Spleen (tissue), 7 donors: Measurements from ENCODE around the gene IGF2R.

ENCODE experiments used
- POLR2A ChIP-seq, 3 donors: fragments of 450-650 bp; IDR thresholded peaks; one replicate each; pipeline ENCODE4 v1.5.1; 2017; ENCODE audit warnings: antibody characterized with exemption in 3 of 3, mild to moderate bottlenecking in 1 of 3
- POLR2AphosphoS5 ChIP-seq, 3 donors: sonication (generic); formaldehyde crosslinking; IDR thresholded peaks; one replicate each; pipeline ENCODE4 v1.5.1; 2017; ENCODE audit warnings: antibody characterized with exemption in 3 of 3
- TF ChIP-seq, protein P1 (sequence below), 11 experiments: fragments of 200-600 bp in 7 of 11; fragments of 450-650 bp in 4 of 11; sonication (generic) in 4 of 11; IDR thresholded peaks in 8 of 11; conservative IDR thresholded peaks in 3 of 11; 1 replicate in 7 of 11; 2 replicates in 4 of 11; pipeline versions ENCODE4 v1.4.0 to v1.8.0; 2016 to 2021; ENCODE audit warnings: antibody characterized with exemption in 11 of 11, inconsistent platforms in 4 of 11, mild to moderate bottlenecking in 1 of 11
- donor health status: DM: no; HTN: no; CAD: no; lungs with moderate emphysema.
- donor health status: DM: no; HTN: no; CAD: no.
- donor health status: DM: no; HTN: no; CAD: no.

DNA sequence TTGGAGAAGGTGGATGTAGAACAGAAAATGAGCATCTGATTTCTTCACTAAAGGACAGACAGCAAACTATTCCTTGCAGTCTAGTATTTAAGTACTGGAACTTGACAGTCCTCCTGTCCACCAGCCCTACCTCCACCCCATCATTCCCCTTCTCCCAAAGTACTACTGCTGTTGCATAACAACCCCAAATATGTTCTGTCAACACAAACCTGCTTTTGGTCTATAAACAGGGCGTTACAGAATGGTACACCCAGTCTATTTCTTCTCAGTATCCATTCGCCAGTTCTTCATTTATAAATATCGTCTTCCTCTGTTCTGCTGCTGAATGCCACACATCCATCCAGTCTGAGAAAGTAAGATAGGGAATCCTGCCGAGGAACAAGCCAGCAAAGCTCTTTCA lies 125.1 kb downstream of the IGF2R start:
- TF ChIP-seq, protein P1, sequence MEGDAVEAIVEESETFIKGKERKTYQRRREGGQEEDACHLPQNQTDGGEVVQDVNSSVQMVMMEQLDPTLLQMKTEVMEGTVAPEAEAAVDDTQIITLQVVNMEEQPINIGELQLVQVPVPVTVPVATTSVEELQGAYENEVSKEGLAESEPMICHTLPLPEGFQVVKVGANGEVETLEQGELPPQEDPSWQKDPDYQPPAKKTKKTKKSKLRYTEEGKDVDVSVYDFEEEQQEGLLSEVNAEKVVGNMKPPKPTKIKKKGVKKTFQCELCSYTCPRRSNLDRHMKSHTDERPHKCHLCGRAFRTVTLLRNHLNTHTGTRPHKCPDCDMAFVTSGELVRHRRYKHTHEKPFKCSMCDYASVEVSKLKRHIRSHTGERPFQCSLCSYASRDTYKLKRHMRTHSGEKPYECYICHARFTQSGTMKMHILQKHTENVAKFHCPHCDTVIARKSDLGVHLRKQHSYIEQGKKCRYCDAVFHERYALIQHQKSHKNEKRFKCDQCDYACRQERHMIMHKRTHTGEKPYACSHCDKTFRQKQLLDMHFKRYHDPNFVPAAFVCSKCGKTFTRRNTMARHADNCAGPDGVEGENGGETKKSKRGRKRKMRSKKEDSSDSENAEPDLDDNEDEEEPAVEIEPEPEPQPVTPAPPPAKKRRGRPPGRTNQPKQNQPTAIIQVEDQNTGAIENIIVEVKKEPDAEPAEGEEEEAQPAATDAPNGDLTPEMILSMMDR (IDR thresholded peaks at IDR 0.05 in 8 of 11, conservative IDR thresholded peaks at IDR 0.05 in 3 of 11): no peak
- TF ChIP-seq POLR2A (IDR thresholded peaks at IDR 0.05) (no peak), POLR2AphosphoS5 (IDR thresholded peaks at IDR 0.05) (no peak)
